PC-9 (cell line): Measurements from ENCODE around the gene B3GAT2. TPM values are rescaled to one million over a fixed set of nuclear protein-coding genes. Genes with fewer than 3 reads are reported as not detected.

Source experiments
- BruUV-seq: library from RNA; stranded (reverse); fragments of 400-500 nt; replicated peaks from 2 replicates; lab custom pipeline; 2021; lab: Mats Ljungman, UMichigan
- CTCF ChIA-PET: fragments of 300-600 bp; sonication (Branson Sonifier 250); formaldehyde crosslinking; loops from one replicate; lab custom pipeline; 2022; ENCODE audit warnings: antibody characterized with exemption; lab: Charles Lee
- POLR2A ChIA-PET: fragments of 300-600 bp; sonication (Branson Sonifier 250); formaldehyde crosslinking; loops from one replicate; lab custom pipeline; 2022; ENCODE audit warnings: antibody characterized with exemption; ENCODE audit not compliant: unreplicated experiment; lab: Charles Lee
- DNase-seq, 2 experiments: peaks; one replicate each; pipeline versions ENCODE4 v3.0.0 to v3.0.0-alpha.2; 2015 to 2022; ENCODE audit warnings: mixed read lengths in 1 of 2
- H2AFZ ChIP-seq: fragments of 200-600 bp; sonication (generic); 2 replicates; pipeline ENCODE4 v1.8.1; 2017; ENCODE audit warnings: antibody characterized with exemption
- H3F3A ChIP-seq: fragments of 200-600 bp; sonication (generic); 2 replicates; pipeline ENCODE4 v1.8.1; 2017; ENCODE audit warnings: antibody characterized with exemption, mild to moderate bottlenecking, low read depth; ENCODE audit not compliant: insufficient read depth
- H3K27ac ChIP-seq: fragments of 200-600 bp; sonication (generic); 2 replicates; pipeline ENCODE4 v1.6.1; 2016; ENCODE audit warnings: mixed run types
- H3K27me3 ChIP-seq: fragments of 200-600 bp; sonication (generic); 2 replicates; pipeline ENCODE4 v1.6.1; 2016; ENCODE audit warnings: low read depth, mixed run types; ENCODE audit not compliant: insufficient read depth
- H3K36me3 ChIP-seq: fragments of 200-600 bp; sonication (generic); 2 replicates; pipeline ENCODE4 v1.6.1; 2016; ENCODE audit warnings: low read depth, mixed run types
- H3K4me1 ChIP-seq: fragments of 200-600 bp; sonication (generic); replicated peaks from 2 replicates; pipeline ENCODE4 v1.6.1; 2016; ENCODE audit warnings: mixed run types; ENCODE audit not compliant: insufficient read depth
- H3K4me2 ChIP-seq: fragments of 200-600 bp; sonication (generic); 2 replicates; pipeline ENCODE4 v1.6.1; 2017; ENCODE audit warnings: mixed run types
- H3K4me3 ChIP-seq: fragments of 200-600 bp; sonication (generic); 2 replicates; pipeline ENCODE4 v1.6.1; 2016; ENCODE audit warnings: mixed run types
- H3K79me2 ChIP-seq: fragments of 200-600 bp; sonication (generic); 2 replicates; pipeline ENCODE4 v1.6.1; 2017; ENCODE audit warnings: low read depth, mixed run types
- H3K9me2 ChIP-seq: fragments of 200-600 bp; sonication (generic); 2 replicates; pipeline ENCODE4 v1.8.1; 2017; ENCODE audit warnings: mild to moderate bottlenecking; ENCODE audit not compliant: insufficient read depth
- H3K9me3 ChIP-seq: fragments of 200-600 bp; sonication (generic); 2 replicates; pipeline ENCODE4 v1.8.1; 2016; ENCODE audit warnings: low read depth; ENCODE audit not compliant: insufficient read depth
- H4K20me1 ChIP-seq: fragments of 200-600 bp; sonication (generic); 2 replicates; pipeline ENCODE4 v1.8.1; 2017; ENCODE audit not compliant: insufficient read depth
- CTCF ChIP-seq: fragments of 200-600 bp; sonication (generic); conservative IDR thresholded peaks from 2 replicates; pipeline ENCODE4 v1.6.1; 2017; ENCODE audit warnings: mixed run types, antibody characterized with exemption, mild to moderate bottlenecking, moderate library complexity
- EZH2 ChIP-seq: fragments of 200-600 bp; sonication (generic); IDR thresholded peaks from 2 replicates; pipeline ENCODE4 v1.8.0; 2017; ENCODE audit warnings: antibody characterized with exemption, low read depth
- intact Hi-C: fragments of 100-400 bp; cut with micrococcal nuclease; formaldehyde crosslinking; loops from one replicate; pipeline ENCODE4 v1.10.0; 2022; ENCODE audit not compliant: unreplicated experiment
- total RNA-seq: library from RNA; stranded (reverse); gene quantifications from 2 replicates; pipeline ENCODE4 v1.2.3, GENCODE V29; 2021

Gene B3GAT2
- total RNA-seq, 1 experiment from 2014 or later: not detected

GRCh38 chr6:70841112-70841511 is 115.7 kb downstream of the B3GAT2 start:
- DNase-seq: no peak
- POLR2A ChIA-PET: no interaction called here
- TF ChIP-seq CTCF (no peak), EZH2 (no peak)
- H3K36me3 ChIP-seq: no peaks in the 10 kb centered on the region
- no peaks in the 10 kb centered on the region for H3F3A ChIP-seq
- intact Hi-C loops: no loop called here
- no peaks in the 10 kb centered on the region for H3K9me3 ChIP-seq
- no peak overlapping the region for H3K4me3 ChIP-seq
- no peak overlapping the region for H2AFZ ChIP-seq
- no peaks in the 10 kb centered on the region for H3K79me2 ChIP-seq
- no peaks in the 10 kb centered on the region for H3K9me2 ChIP-seq
- no peak overlapping the region for H3K4me2 ChIP-seq
- CTCF ChIA-PET: no interaction called here
- BruUV-seq: no TSS peak
- H3K4me1 ChIP-seq: no peaks in the 10 kb centered on the region
- H3K27ac ChIP-seq: no peak overlapping the region
- H4K20me1 ChIP-seq: no peaks in the 10 kb centered on the region
- no peaks in the 10 kb centered on the region for H3K27me3 ChIP-seq

GRCh38 chr6:70839286-70840266 is 117.3 kb downstream of the B3GAT2 start:
- POLR2A ChIA-PET: no interaction called here
- BruUV-seq: no TSS peak
- CTCF ChIA-PET: interaction anchor here (0.6 kb wide), 1 partner anchor 13 kb away, joined by 22 read pairs; no protein-coding TSS in a partner anchor

GRCh38 chr6:70838907-70839285 is 118.0 kb downstream of the B3GAT2 start:
- no peaks in the 10 kb centered on the region for H3F3A ChIP-seq
- no TSS peak for BruUV-seq
- H4K20me1 ChIP-seq: no peaks in the 10 kb centered on the region; the same call in 1 of the 2 replicates
- no peaks in the 10 kb centered on the region for H3K79me2 ChIP-seq
- H3K4me3 ChIP-seq: no peak overlapping the region
- DNase-seq: no peak
- no peaks in the 10 kb centered on the region for H3K9me2 ChIP-seq
- no peak overlapping the region for H3K4me2 ChIP-seq
- POLR2A ChIA-PET: no interaction called here
- no peak for TF ChIP-seq CTCF
- TF ChIP-seq EZH2: no peak
- intact Hi-C loops: no loop called here
- H3K27ac ChIP-seq: no peak overlapping the region
- CTCF ChIA-PET: no interaction called here
- no peak overlapping the region for H2AFZ ChIP-seq
- H3K9me3 ChIP-seq: no peaks in the 10 kb centered on the region
- no peaks in the 10 kb centered on the region for H3K4me1 ChIP-seq
- H3K27me3 ChIP-seq: no peaks in the 10 kb centered on the region
- H3K36me3 ChIP-seq: no peaks in the 10 kb centered on the region

More at GRCh38 chr6:70839286-70840266, 117.3 kb downstream of the B3GAT2 start:
- no peak for TF ChIP-seq CTCF
- TF ChIP-seq EZH2: no peak
- H4K20me1 ChIP-seq: no peaks in the 10 kb centered on the region
- H3K27me3 ChIP-seq: no peaks in the 10 kb centered on the region
- H3K4me2 ChIP-seq: no peak overlapping the region
- H3K9me3 ChIP-seq: no peaks in the 10 kb centered on the region
- intact Hi-C loops: no loop called here
- DNase-seq: no peak
- no peak overlapping the region for H3K27ac ChIP-seq
- H3K79me2 ChIP-seq: no peaks in the 10 kb centered on the region
- H3K9me2 ChIP-seq: no peaks in the 10 kb centered on the region
- H3K4me3 ChIP-seq: no peak overlapping the region
- H3K36me3 ChIP-seq: no peaks in the 10 kb centered on the region
- no peaks in the 10 kb centered on the region for H3K4me1 ChIP-seq
- H3F3A ChIP-seq: no peaks in the 10 kb centered on the region
- no peak overlapping the region for H2AFZ ChIP-seq
